ENCODE measurements around the gene RXRG.
A peak's percentile ranks its signal among the peaks of the same experiment; 100 is the strongest.

The RXRG gene

DNA sequence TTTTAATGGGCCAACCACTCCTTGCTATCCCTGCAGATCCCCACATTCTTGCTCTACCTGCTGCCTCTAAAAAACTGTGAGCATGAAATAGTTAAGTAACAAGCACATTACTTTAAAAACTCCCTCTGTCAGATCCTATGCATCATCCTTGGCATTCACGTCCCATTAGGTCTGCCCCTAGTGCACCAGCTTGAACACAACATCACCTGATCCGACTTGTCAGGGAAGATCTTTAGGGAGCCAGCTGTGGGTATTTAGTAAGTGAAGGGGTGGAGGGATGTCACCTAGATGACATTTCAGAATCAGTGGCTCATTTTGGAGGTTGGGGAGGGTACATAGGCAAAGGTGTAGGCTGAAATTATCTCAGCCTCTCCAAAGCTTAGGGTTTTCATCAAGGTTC lies 33.5 kb downstream of the RXRG start:
- CTCF ChIA-PET: interaction anchor here (0.7 to 2.3 kb wide), 3 partner anchors 8 to 181 kb away, joined by 4 to 9 read pairs (median 7); no protein-coding TSS in a partner anchor
- DNase-seq: no peak
- no peak overlapping the region for H3K27ac Mint-ChIP-seq
- H3K36me3 Mint-ChIP-seq: no peaks in the 10 kb centered on the region
- H3K4me1 Mint-ChIP-seq: no peaks in the 10 kb centered on the region
- peaks cover 43% of the 10 kb centered on the region for H3K27me3 Mint-ChIP-seq
- H3K9me3 Mint-ChIP-seq: no peaks in the 10 kb centered on the region
- H3K4me3 Mint-ChIP-seq: no peak overlapping the region

DNA sequence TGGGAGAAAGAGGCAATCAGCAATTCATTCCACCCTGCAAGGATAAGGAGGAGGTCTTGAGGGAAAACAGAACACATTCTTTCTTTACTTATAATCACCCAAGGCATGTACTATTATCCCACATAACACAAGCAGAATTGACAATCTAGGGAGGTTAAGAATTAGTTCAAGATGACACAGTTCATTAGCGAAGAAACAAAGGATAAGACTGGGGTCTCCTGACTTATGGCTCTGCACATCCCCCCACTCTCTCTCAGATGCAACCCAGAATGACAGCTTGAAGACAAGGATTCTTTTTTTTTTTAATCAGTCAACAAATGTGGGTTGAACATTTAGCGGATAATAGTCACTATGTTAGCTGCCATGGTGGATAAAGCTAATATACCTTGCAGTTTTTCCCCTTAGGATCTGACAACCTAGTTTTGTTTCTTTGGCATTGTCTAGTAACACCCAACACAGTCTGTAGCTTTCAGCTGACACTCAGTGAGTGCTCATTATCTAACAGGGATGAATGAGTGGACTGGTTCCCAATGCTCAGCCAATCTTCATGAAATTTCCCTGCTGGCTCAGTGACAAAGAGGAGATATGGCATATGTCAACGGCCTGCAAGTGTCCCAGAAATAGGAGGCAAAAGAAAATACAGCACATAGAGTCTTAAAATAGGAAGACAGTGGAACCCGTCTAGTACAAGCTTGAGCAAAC lies 35.1 kb downstream of the RXRG start:
- DNase-seq: no peak
- peaks cover 35% of the 10 kb centered on the region for H3K27me3 Mint-ChIP-seq
- CTCF ChIA-PET: interaction anchor here (0.6 to 7.0 kb wide), 5 partner anchors 9 to 245 kb away, joined by 3 to 54 read pairs (median 3); no protein-coding TSS in a partner anchor
- H3K36me3 Mint-ChIP-seq: no peaks in the 10 kb centered on the region
- no peak overlapping the region for H3K27ac Mint-ChIP-seq
- no peaks in the 10 kb centered on the region for H3K9me3 Mint-ChIP-seq
- H3K4me1 Mint-ChIP-seq: no peaks in the 10 kb centered on the region
- H3K4me3 Mint-ChIP-seq: no peak overlapping the region

DNA sequence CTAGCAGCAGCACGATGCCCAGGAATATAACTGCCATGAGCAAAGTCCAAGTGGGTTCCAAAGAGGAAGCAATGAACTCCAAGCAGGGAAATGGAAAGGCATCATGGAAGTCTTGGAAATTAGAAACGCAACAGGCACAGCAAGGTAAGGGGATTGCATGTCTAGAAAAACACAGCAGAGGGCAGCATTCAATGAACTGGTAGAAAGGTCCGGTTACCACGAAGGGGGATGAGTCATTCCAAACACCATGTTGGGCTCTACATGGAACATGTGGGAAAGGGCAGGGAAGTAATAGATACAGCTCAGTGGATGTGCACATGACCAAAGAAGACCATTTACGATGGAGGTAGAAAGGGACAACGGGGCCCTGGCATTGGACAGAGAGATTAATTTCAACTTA lies 36.4 kb downstream of the RXRG start:
- no peaks in the 10 kb centered on the region for H3K9me3 Mint-ChIP-seq
- no peak for DNase-seq
- no peak overlapping the region for H3K4me3 Mint-ChIP-seq
- CTCF ChIA-PET: interaction anchor here (1.7 to 7.0 kb wide), 3 partner anchors 10 to 184 kb away, joined by 5 to 54 read pairs (median 6); no protein-coding TSS in a partner anchor
- H3K27ac Mint-ChIP-seq: no peak overlapping the region
- peaks cover 41% of the 10 kb centered on the region for H3K27me3 Mint-ChIP-seq
- H3K36me3 Mint-ChIP-seq: no peaks in the 10 kb centered on the region
- peaks cover 2% of the 10 kb centered on the region for H3K4me1 Mint-ChIP-seq

DNA sequence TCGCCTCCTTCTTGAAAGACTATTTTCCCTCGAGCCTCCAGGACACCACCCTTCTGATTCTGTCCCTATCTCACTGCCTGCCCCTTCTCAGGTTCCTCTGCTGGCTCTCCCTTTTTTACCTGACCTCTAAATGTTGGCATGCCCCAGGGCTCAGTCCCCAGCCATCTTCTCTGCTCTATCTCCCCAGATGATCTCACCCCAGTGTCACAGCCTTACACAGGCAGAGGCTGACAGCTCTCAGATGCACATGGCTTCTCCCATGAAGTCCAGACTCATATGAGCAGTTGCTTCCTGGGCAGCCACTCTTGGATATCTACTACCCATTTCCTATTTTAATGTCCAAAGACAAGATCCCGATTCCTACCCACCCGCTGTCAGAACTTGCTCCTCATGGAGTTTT lies 37.5 kb downstream of the RXRG start:
- H3K36me3 Mint-ChIP-seq: no peaks in the 10 kb centered on the region
- H3K9me3 Mint-ChIP-seq: no peaks in the 10 kb centered on the region
- H3K4me1 Mint-ChIP-seq: peaks cover 2% of the 10 kb centered on the region
- H3K27ac Mint-ChIP-seq: no peak overlapping the region
- H3K27me3 Mint-ChIP-seq: peaks cover 42% of the 10 kb centered on the region
- H3K4me3 Mint-ChIP-seq: no peak overlapping the region
- CTCF ChIA-PET: interaction anchor here (1.1 to 7.0 kb wide), 4 partner anchors 9 to 190 kb away, joined by 4 to 54 read pairs (median 6); no protein-coding TSS in a partner anchor
- no peak for DNase-seq

DNA sequence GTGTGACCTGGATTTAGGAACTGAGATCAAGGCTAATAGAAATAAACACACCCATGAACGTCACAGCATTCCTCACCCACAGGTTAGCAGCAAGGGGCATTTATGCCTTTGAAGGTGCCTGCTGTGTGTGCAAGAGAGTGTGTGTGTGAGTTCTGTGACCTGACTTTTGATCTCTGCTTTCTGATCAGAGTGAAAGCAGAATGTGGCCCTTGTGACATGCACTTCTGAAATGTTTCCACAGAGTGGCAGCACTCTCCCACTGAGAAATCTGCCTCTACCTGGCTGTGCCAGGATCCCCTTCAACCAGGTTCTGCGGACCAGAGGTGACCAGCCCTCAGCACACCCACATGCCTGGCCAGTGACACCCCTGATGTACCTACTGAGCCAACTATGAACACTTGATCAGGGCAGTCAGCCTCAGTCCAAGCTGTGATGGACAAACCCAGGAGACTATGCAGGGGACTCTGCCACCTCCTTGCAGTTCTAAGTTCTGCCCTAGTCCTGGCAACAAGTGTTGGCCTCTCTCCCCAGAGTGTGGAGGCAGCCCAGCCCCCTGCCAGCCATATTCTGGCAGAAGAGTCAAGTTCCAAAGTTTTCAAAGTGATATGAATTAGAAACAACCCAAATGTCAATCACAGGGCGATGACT lies 41.0 kb downstream of the RXRG start:
- no peaks in the 10 kb centered on the region for H3K36me3 Mint-ChIP-seq
- no peak overlapping the region for H3K4me3 Mint-ChIP-seq
- no peak overlapping the region for H3K27ac Mint-ChIP-seq
- H3K4me1 Mint-ChIP-seq: peaks cover 2% of the 10 kb centered on the region
- H3K27me3 Mint-ChIP-seq: peaks cover 60% of the 10 kb centered on the region
- H3K9me3 Mint-ChIP-seq: no peaks in the 10 kb centered on the region
- CTCF ChIA-PET: interaction anchor here (0.6 to 7.0 kb wide), 6 partner anchors 8 to 189 kb away, joined by 3 to 54 read pairs (median 6); no protein-coding TSS in a partner anchor
- DNase-seq: peak; percentile 57

DNA sequence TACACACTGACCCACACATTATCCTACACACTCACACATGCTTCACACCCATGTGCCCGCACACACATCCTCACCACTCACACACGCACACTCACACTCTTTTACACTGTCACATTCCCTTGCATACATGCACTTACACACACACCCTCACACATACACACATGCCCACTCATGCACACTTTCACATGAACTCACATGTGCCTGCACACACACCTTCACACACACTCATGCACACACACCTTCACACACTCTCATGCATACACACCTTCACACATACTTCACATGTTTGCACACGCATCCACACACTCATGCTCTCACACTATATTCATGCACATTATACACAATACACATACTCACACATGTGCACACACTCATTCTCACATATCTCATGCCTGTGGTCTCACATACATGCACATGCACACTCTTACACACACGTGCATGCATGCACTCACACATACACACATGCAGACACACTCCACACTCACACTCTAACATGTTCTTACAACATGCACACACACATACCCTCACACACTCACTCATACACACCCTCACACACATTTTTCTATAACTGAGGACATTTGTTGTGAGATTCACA lies 42.3 kb downstream of the RXRG start:
- no peak for DNase-seq
- Mint-ChIP-seq H3K4me3 (no peak overlapping the region), H3K36me3 (no peaks in the 10 kb centered on the region), H3K9me3 (no peaks in the 10 kb centered on the region), H3K4me1 (peaks cover 9% of the 10 kb centered on the region), H3K27me3 (peaks cover 59% of the 10 kb centered on the region), H3K27ac (no peak overlapping the region)
- CTCF ChIA-PET: interaction anchor here (1.0 to 7.0 kb wide), 5 partner anchors 9 to 190 kb away, joined by 4 to 54 read pairs (median 7); no protein-coding TSS in a partner anchor

DNA sequence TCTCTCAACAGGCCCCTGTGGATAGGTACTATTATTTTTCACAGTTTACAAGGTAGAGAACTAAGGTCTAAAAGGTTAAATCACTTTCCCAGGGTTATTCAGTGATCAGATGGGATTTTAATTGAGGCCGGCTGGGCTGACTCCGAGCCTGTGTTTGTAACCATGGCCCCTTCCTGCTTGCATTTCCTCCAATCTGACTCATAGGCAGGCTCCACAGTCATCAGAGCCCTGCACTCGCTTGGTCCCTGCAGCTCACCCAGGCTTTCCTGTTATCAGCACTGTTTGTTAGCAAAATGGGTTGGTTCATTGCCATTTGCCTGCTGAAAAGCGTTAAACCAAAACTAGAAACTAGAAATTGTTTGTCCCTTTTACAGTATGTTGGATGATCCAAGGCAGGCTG lies 47.0 kb downstream of the RXRG start:
- H3K27ac Mint-ChIP-seq: no peak overlapping the region
- CTCF ChIA-PET: interaction anchor here (1.3 to 1.7 kb wide), 2 partner anchors 10 to 188 kb away, joined by 3 to 6 read pairs; no protein-coding TSS in a partner anchor
- DNase-seq: peak; percentile 47
- no peaks in the 10 kb centered on the region for H3K9me3 Mint-ChIP-seq
- peaks cover 20% of the 10 kb centered on the region for H3K4me1 Mint-ChIP-seq
- H3K36me3 Mint-ChIP-seq: no peaks in the 10 kb centered on the region
- peaks cover 86% of the 10 kb centered on the region for H3K27me3 Mint-ChIP-seq
- no peak overlapping the region for H3K4me3 Mint-ChIP-seq

DNA sequence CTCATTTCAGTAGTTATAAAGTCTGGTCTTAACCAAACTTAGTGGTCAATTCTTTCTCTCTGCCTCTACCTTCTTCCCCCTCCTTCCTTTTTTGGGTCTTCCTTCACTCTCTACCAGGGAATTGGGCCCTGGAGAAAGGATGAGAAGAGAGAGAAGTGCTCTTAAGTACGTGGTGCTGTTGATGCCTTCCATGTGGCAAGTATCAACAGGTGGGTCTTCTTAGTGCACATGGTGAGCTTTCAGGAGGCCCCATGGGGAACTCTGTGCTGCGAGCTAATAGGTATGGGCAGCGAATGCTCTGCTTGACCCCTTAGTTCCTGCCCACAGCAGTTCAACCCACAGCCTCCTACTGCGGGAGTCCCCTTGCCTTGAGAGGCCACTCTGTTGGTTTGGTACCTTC lies 49.0 kb downstream of the RXRG start:
- Mint-ChIP-seq H3K36me3 (no peaks in the 10 kb centered on the region), H3K27me3 (peaks cover 95% of the 10 kb centered on the region), H3K4me3 (no peak overlapping the region), H3K9me3 (no peaks in the 10 kb centered on the region), H3K4me1 (peaks cover 25% of the 10 kb centered on the region), H3K27ac (no peak overlapping the region)
- CTCF ChIA-PET: interaction anchor here (4.9 to 5.4 kb wide), 3 partner anchors 9 to 197 kb away, joined by 30 to 59 read pairs (median 32); no protein-coding TSS in a partner anchor
- no peak for DNase-seq

DNA sequence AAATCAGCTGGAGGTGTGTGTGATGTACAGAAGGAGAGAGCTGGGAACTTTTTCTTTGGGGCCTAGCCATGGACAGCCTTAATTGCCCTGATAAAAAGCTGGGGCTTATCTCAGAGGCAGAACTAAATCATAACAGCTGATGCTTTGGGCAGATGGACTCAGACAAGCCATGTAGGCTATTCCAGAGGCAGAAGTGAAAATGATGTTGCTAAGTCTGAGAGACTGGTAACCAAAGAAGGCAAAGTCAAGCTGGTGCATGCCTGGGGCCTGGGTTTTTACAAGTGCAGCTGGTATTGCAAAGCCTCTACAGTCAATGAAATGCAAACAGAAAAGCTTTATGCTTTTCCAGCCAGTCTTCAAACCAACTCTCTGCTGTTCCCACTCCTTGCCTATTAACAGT lies 49.4 kb downstream of the RXRG start:
- Mint-ChIP-seq H3K27ac (no peak overlapping the region), H3K4me1 (peaks cover 28% of the 10 kb centered on the region), H3K27me3 (peaks cover 95% of the 10 kb centered on the region), H3K36me3 (no peaks in the 10 kb centered on the region), H3K9me3 (no peaks in the 10 kb centered on the region), H3K4me3 (no peak overlapping the region)
- CTCF ChIA-PET: interaction anchor here (1.4 to 5.4 kb wide), 4 partner anchors 9 to 197 kb away, joined by 3 to 59 read pairs (median 31); no protein-coding TSS in a partner anchor
- no peak for DNase-seq

DNA sequence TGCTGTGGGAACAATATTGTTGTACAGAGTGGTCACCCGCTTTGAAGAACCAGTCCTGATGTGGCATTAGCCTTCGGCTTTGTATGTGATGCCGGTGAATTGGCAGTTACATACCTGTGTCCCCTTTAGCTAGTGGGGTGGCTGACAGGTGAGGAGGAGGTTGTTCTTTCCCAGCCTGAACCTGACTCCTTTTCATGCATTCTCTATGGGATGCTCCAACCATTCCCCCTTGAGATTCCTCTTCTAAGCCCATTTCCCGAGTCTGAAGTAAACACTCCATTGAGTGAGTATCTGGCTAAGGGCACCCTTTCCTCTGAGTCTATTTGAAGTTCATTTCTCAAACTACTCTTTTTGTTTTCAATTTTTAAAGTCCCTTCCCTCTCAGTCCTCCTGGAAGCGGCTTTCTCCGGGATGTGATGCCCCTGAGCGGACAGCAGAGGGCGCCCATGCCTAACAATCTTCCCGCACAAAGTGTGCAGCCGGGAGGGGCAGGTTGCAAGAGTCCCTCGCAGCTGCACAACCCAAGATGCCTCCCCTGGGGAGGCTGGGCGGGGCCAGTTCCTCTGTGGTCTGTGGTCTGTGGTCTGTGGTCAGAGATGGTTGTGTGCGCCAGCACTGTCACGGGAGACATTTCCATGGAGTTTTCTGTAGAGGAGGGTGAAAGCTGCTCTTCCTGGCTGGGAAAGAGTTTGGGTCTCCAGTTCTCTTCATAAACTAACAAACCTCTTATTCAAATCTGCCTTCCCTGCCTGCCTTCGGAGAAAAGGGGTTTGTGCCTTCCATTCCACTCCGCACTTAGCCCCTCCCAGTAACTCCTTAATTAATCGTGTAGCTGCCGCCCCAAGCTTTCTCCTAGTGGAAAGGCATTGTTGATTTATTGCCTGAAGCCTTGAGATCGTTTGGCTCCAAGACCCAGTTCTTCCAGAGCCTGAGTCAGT lies 52.0 kb downstream of the RXRG start:
- no peaks in the 10 kb centered on the region for H3K36me3 Mint-ChIP-seq
- no peaks in the 10 kb centered on the region for H3K9me3 Mint-ChIP-seq
- H3K4me1 Mint-ChIP-seq: peaks cover 23% of the 10 kb centered on the region
- peak overlapping the region; percentile 57 for H3K4me3 Mint-ChIP-seq
- peak; percentile 95 for DNase-seq
- H3K27me3 Mint-ChIP-seq: peaks cover 98% of the 10 kb centered on the region
- peak overlapping the region; percentile 85 for H3K27ac Mint-ChIP-seq
- CTCF ChIA-PET: interaction anchor here (0.7 to 5.4 kb wide), 18 partner anchors 9 to 520 kb away, joined by 3 to 59 read pairs (median 4); no protein-coding TSS in a partner anchor

DNA sequence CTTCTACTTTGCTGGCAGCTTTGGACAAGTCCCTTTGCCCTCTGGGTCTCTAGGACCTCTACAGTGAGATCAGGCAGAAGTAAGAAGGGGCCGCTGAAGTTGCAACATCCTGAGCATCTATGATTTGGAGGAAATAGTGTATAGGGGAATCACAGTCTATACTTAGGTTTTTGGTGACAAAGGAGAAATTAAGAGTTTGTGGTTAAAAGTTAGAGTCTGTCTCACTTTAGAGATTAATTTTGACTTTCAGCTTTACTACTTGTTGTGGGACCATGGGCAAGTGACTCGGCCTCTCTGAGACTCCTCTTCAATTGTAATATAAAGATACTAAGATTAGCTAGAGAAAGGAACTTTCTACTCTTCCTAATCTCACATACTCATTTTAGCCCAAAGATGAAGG lies 55.3 kb downstream of the RXRG start:
- no peaks in the 10 kb centered on the region for H3K9me3 Mint-ChIP-seq
- peaks cover 91% of the 10 kb centered on the region for H3K27me3 Mint-ChIP-seq
- DNase-seq: no peak
- H3K36me3 Mint-ChIP-seq: no peaks in the 10 kb centered on the region
- CTCF ChIA-PET: interaction anchor here (4.3 kb wide), 1 partner anchor 21 kb away, joined by 27 read pairs; no protein-coding TSS in a partner anchor
- H3K4me3 Mint-ChIP-seq: no peak overlapping the region
- H3K27ac Mint-ChIP-seq: no peak overlapping the region
- H3K4me1 Mint-ChIP-seq: peaks cover 18% of the 10 kb centered on the region

DNA sequence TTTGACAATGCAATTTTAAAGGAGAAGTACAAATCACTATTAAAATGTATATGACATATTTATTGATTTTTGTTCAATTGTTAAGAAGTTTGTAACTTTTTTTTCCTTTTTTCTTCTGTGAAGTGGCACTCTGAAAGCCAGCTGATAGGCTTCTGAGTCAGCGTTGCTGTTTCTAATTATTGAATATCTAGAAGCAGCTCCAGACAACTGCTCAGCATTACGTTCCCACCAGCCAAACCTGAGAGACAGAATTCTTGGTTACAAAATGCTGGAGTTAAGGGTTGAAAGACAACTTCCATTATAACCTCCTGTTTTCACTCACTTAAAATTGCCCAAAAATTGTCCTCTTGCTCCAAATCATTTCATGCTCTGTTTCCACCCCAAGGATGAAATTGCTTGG lies 57.0 kb downstream of the RXRG start:
- DNase-seq: no peak
- H3K9me3 Mint-ChIP-seq: no peaks in the 10 kb centered on the region

DNA sequence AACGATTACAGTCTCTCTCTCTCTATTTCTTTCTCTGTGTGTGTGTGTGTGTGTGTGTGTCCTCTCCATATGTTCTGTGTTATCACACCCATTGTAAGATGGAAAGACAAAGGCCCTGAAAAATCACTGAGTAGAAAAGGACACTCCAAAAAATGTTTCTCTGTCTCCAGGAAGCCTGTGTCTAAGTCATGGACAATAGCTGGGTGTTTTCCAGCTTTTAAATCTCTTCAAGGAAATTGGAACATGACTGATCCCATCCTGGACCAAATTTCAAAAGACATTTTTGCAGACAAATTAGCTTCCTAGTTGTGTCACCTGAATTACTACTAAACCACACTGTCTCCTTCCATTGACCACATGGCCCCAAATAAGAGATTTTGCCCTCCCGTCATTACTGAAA lies 57.4 kb downstream of the RXRG start:
- CTCF ChIA-PET: interaction anchor here (0.9 to 4.3 kb wide), 2 partner anchors 19 to 205 kb away, joined by 3 to 27 read pairs; no protein-coding TSS in a partner anchor
- Mint-ChIP-seq H3K36me3 (no peaks in the 10 kb centered on the region), H3K27ac (no peak overlapping the region), H3K9me3 (no peaks in the 10 kb centered on the region), H3K4me1 (peaks cover 3% of the 10 kb centered on the region), H3K4me3 (no peak overlapping the region), H3K27me3 (peaks cover 90% of the 10 kb centered on the region)
- no peak for DNase-seq

More for the DNA sequence above, 57.0 kb downstream of the RXRG start:
- Mint-ChIP-seq H3K27ac (no peak overlapping the region), H3K4me3 (no peak overlapping the region), H3K4me1 (peaks cover 8% of the 10 kb centered on the region), H3K27me3 (peaks cover 90% of the 10 kb centered on the region), H3K36me3 (no peaks in the 10 kb centered on the region)
- CTCF ChIA-PET: interaction anchor here (0.9 to 4.3 kb wide), 2 partner anchors 19 to 205 kb away, joined by 3 to 27 read pairs; no protein-coding TSS in a partner anchor
